Endometrial microvascular endothelial cells (primary cell): Measurements from ENCODE around the gene GLUL. TPM values are rescaled to one million over a fixed set of nuclear protein-coding genes. Genes with fewer than 3 reads are reported as not detected.

ENCODE experiments used
- in situ Hi-C: cut with HindIII; loops from 2 replicates; pipeline ENCODE4 v1.10.0; 2017; ENCODE audit warnings: low sequenced_read_pairs, low pct_unique_long_range_greater_than_20kb; ENCODE audit errors: inconsistent ontology term
- total RNA-seq: library from RNA; depleted of rRNA; stranded (reverse); fragments of >200 nt; gene quantifications from one replicate; pipeline ENCODE4 v1.2.3, GENCODE V29; 2015; ENCODE audit errors: inconsistent ontology term

GLUL gene
- 173 TPM for total RNA-seq

DNA sequence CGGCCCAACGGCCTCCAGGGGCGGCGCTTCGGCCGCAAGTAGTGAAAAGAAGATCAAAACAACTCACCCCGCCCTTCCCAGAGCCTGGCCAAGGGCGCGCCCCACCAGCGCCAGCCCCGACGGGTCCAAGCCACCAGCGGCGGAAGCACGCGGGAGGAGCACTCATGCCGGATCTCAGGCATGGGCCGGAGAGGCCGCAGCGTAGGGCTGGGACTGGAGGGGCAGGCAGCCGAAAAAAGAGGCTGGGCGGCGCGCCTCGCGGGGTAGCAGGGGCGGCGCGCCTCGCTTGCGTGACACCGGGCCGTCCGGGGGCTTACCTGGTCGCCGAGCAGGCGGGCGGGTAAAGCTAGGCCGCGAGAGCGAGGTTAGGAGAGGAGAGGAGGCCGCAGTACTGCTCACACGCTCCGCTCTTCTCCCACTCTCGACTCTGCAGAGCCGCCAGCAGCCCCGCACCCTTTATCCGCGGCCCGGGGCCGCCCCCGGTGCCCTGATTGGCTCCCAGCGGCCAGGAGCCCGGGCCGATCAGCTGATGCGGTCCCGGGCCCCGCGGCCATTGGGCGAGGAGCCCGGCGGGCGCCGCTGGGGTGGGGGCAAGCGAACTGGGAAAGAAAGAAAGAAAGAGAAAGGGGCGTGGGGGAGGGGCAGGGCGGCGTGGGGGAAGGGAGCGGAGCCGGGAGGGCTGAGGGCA, at the start of gene GLUL:
TSS of gene GLUL (minus strand) at position 429 of the 688 bp plus-strand sequence. CDS start 3,053 bp downstream, outside the sequence.
- in situ Hi-C loops, result no loop called here

DNA sequence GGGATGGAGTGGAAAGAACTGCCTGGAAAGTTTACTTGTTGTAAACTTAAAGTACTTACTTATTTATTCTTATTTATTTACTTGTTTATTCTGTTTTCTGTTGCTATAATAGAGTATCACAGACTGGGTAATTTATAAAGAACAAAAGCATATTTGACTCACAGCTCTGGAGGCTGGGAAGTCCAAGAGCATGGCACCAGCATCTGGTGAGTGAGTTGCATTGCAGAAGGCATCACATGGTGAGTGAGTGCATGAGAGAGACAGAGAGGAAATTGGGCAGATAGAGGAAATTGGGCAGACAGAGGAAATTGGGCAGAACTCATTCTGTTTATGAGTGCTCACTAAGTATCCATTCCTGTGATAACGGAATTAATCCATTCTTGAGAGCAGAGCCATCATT, 46.7 kb upstream of the GLUL start:
- in situ Hi-C loops, result no loop called here

- in situ Hi-C loops, result no loop called here
Observed at GRCh38 chr1:182433580-182433979, 42.0 kb upstream of the GLUL start.

GRCh38 chr1:182431278-182431677, 39.7 kb upstream of the GLUL start:
- in situ Hi-C loops, result no loop called here

GRCh38 chr1:182430263-182431068, 38.9 kb upstream of the GLUL start:
- in situ Hi-C loops, result no loop called here

DNA sequence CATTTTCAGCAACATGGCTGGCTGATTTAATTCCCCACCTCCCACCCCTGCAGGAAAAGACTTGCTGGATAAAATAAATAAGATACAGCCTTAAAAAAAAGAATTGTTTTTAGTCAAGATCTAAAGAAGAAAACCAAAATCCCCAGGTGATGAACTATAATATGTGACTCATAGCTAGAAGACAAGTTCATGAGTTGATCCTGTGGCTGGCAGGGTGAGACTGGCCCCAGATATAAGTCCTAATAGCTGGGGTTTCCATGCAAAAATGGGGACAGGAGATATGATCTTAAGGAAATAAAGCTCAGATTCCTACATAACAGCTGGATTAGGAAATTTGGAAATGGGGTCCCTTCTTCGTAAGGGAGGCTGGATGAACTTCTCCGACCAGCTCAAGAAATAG, 36.5 kb upstream of the GLUL start:
- in situ Hi-C loops, result no loop called here

GRCh38 chr1:182426442-182427430, 35.1 kb upstream of the GLUL start:
- in situ Hi-C loops, result no loop called here

DNA sequence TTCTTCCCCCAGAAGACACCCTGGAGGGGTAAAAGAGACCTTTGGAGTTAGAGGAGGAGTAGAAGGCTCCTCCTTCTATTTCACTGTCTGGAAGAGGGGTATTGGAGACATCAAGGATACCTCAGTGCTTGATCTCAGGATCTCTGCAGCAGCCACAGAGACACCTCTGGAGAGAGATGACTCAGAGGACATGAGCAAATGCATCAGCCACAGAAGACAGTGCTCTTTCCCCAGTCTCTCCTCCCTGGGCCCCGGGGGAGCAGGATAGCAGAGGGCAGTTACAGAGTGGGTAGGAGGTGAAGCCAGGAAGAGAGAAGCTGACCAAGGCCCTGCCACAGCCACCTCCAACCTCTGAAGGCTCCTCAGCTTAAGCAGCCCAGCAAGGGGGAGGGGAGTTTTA, 24.2 kb upstream of the GLUL start:
- in situ Hi-C loops, result no loop called here

- in situ Hi-C loops, result no loop called here
Observed at GRCh38 chr1:182413969-182414368, 22.4 kb upstream of the GLUL start.

DNA sequence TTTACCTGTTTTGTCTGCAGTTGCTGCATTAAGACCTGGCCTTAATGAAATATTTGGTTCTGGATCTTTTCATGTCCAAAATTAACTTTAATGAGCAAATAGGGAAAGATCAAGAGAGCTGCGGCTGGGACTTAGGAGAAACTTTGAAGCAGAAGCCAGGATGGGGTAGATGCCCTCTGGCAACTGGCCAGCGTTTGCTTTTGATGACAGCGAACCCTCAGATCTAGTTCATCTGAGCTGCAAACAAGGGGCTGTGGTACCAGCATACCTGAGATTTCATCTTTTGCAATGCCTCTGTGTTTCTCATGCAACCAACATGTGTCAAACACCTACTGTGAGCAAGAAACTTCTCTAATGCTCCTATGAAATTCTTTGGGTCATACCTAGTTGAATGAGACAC, 21.9 kb upstream of the GLUL start:
- in situ Hi-C loops, result no loop called here

DNA sequence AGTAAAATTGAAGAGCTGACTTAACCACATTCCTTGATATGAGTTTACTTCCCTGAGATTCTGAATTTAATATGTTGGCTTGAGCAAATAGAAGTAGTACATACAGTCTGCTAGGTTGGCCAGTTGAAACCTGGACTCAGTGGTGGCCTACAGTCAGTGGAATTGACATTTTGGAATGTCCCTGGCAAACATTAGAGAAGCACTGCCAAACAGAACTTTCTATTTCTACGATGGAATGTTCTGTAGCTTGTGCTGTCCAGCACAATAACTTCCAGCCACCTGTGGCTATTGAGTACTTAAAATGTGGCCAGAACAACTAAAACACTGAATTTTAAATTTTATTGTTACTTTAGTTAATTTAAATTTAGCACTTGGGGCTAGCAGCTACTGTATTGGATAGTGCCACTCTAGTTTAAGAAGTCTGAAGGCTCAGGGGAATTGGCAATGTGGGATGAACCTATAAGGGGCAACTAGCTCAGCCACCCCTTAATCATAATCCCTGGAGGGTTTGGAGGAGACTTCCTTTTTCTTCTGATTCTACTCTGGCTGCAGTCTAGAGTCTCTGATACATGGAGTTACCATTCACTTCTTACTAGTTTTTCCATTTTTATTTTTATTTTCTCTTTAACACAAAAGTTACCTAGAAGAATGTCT, 19.2 kb upstream of the GLUL start:
- in situ Hi-C loops, result no loop called here

GRCh38 chr1:182410138-182410537, 18.5 kb upstream of the GLUL start:
- in situ Hi-C loops, result no loop called here

DNA sequence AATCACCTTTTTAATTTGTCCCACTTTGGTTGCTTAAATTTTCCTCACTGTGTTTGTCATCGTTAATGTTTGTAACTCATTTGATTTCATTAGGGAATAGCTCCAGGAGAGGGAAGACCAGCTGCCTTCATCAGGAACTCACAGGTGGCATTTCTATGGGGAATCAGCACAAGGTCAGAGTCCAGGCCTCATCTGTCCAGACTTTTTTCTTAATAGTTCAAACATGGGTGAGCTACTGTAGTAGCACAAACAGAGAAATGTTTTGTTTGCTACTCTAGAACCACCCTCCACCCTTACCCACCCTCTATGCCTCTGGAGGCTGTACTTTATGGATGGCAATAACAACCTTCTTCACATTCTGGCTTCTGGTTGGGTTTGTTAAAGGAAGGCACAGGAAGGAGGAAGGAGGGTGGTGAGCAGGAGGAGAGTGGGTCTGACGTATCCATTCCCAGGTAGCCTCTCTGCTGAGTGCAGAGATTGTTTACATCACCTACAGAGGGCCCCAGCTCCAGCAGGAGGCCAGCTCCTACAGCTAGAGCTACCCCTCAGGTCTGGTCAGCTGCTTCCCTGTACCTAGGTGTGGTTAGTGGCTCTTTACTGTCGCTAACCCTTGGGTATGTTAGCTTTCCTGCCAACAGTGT, 17.0 kb upstream of the GLUL start:
- in situ Hi-C loops, result no loop called here

GRCh38 chr1:182407724-182408123, 16.1 kb upstream of the GLUL start:
- in situ Hi-C loops, result no loop called here

DNA sequence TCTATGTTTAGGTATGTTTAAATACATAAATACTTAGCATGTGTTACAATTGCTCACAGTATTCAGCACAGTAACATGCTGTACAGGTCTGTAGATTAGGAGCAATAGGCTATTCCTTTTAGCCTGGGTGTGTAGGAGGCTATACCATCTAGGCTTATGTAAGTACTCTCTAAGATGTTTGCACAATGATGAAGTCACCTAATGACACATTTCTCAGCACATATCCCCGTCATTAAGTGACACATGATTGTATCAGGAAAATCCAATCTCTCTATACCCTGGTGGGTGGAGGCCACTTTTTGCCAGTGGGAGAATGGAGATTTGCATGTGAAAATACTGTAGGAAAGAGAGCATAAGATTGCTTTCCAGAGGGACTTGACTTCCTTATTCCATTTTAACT, 14.4 kb upstream of the GLUL start:
- in situ Hi-C loops, result no loop called here

DNA sequence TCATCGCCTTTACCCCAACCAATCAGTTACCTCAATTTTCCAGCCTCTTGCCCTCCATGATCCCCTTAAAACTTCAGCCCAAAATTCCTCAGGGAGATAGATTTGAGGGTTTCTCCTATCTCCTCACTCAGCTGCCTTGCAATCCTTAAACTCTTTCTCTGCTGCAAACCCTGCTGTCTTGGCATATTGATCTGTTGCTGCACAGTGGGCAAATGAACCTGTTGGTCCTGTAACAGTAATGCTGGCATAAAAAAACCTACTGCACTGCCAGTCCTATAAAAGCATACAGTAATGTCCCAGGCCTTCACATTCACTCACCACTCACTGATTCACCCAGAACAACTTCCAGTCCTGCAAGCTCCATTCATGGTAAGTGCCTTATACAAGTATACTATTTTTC, 14.0 kb upstream of the GLUL start:
- in situ Hi-C loops, result no loop called here

DNA sequence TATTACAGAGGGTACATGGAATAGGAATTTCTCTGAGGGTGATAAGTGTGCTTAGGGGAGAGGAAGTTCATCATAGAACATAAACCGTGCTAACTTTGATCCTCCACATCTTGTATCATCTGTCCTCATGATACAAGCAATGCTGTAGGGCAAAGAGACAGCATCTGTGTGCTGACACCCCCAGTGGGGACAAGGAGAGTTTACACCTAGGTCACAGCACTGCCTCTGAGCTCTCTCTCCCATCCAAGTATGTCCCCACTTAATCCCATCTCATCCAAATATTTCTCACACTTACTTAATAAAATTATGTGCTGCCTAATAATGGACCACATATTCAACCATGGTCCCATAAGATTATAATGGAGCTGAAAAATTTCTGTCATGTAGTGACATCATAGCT, 13.2 kb upstream of the GLUL start:
- in situ Hi-C loops, result no loop called here

DNA sequence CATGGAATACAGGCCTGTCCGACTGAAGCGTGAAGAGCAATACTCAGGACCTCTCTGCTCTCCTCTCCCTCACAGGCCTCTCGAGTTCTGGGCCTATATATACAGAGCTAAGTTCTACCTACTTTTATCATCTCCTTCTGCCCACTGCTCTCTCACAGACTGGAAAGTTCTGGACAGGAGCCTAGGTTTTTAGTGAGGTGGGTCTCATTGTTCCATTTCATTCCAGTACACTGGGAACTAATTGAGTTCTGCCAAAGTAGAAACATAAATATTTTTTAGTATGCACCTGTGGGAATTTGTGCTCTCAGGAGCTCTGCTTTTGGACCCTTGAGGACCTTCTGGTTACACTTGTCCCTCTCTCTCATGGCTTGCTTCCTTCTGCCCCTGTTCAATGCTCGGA, 9.0 kb upstream of the GLUL start, which contains the start of gene TEDDM1:
TSS of gene TEDDM1 (minus strand) at position 101 of the 400 bp plus-strand sequence. CDS start 182 bp downstream, outside the sequence.
- in situ Hi-C loops, result no loop called here
